Prostate gland (tissue), 2 donors: ENCODE measurements around the gene CCDC27.

Experiments
- CTCF ChIP-seq, 4 experiments: fragments of 200-600 bp in 2 of 4; fragments of 450-650 bp in 2 of 4; sonication (generic) in 2 of 4; IDR thresholded peaks; 1 replicate in 3 of 4; 2 replicates in 1 of 4; pipeline ENCODE4 v1.5.1; 2016 to 2019; ENCODE audit warnings: antibody characterized with exemption in 4 of 4, mild to moderate bottlenecking in 2 of 4, moderate library complexity in 2 of 4
- POLR2A ChIP-seq: fragments of 450-650 bp; IDR thresholded peaks from one replicate; pipeline ENCODE4 v1.6.1; 2016; ENCODE audit warnings: antibody characterized with exemption, mild to moderate bottlenecking

- TF ChIP-seq CTCF (IDR thresholded peaks at IDR 0.05): no peak
- no peak for TF ChIP-seq POLR2A
Measured at GRCh38 chr1:3756394-3756793, 4.1 kb downstream of the CCDC27 start.
